ENCODE results near the gene GPR50.

Gene GPR50

GRCh38 chrX:151228935-151229334 lies 52.6 kb downstream of the GPR50 start:
- no peak for DNase-seq
